HG03571 (cell line): ENCODE measurements around the gene DDX23.
A peak's percentile ranks its signal among the peaks of the same experiment; 100 is the strongest.
"Not testable (repeated sequence)": the region's sequence is repeated elsewhere in the genome, so short reads cannot be mapped to it uniquely, and the experiment has no call there.

ENCODE experiments used
- ATAC-seq: cut with Tn5 transposase; IDR thresholded peaks from one replicate; pipeline ENCODE4 v1.9.1; 2021; ENCODE audit not compliant: unreplicated experiment

Gene DDX23

GRCh38 chr12:48851883-48852733 lies at the start of gene DDX23:
TSS of gene DDX23 (minus strand) at chr12:48852163. CDS start at chr12:48845782, 6,381 bp downstream.
- peak; percentile 88 for ATAC-seq

GRCh38 chr12:48901278-48901677 lies 49.3 kb upstream of the DDX23 start:
- ATAC-seq = no peak

GRCh38 chr12:48899651-48900050 lies 47.7 kb upstream of the DDX23 start:
- ATAC-seq = no peak

GRCh38 chr12:48894271-48894670 lies 42.3 kb upstream of the DDX23 start:
- ATAC-seq = no peak

GRCh38 chr12:48890657-48891418 lies 38.9 kb upstream of the DDX23 start:
- ATAC-seq = no peak

GRCh38 chr12:48889679-48890078 lies 37.7 kb upstream of the DDX23 start:
- no peak for ATAC-seq

GRCh38 chr12:48883305-48884161 lies 31.6 kb upstream of the DDX23 start:
- no peak for ATAC-seq

GRCh38 chr12:48882972-48883304 lies 31.0 kb upstream of the DDX23 start:
- ATAC-seq = no peak

- ATAC-seq = no peak
These were observed 30.3 kb upstream of the DDX23 start for GRCh38 chr12:48882315-48882687.

- ATAC-seq = no peak
These were observed 29.8 kb upstream of the DDX23 start for GRCh38 chr12:48881686-48882314.

GRCh38 chr12:48880647-48881046 lies 28.7 kb upstream of the DDX23 start:
- no peak for ATAC-seq

- ATAC-seq = no peak
These were observed 26.6 kb upstream of the DDX23 start for GRCh38 chr12:48878548-48878947.

GRCh38 chr12:48875944-48876515 lies 24.1 kb upstream of the DDX23 start:
- no peak for ATAC-seq

GRCh38 chr12:48873534-48873933 lies 21.6 kb upstream of the DDX23 start:
- not testable (repeated sequence) for ATAC-seq

GRCh38 chr12:48873096-48873495 lies 21.1 kb upstream of the DDX23 start:
- ATAC-seq = no peak

GRCh38 chr12:48869191-48869590 lies 17.2 kb upstream of the DDX23 start:
- no peak for ATAC-seq

- no peak for ATAC-seq
These were observed 16.5 kb upstream of the DDX23 start for GRCh38 chr12:48868451-48868850.

- no peak for ATAC-seq
These were observed 14.2 kb upstream of the DDX23 start for GRCh38 chr12:48866052-48866711.

GRCh38 chr12:48865281-48866051 lies 13.5 kb upstream of the DDX23 start, which contains the start of gene RND1:
TSS of gene RND1 (minus strand) at chr12:48865870. CDS start at chr12:48865767, 103 bp downstream.
- ATAC-seq = peak; percentile 88
